CD4-positive, alpha-beta T cell treated with Interleukin-10 for 1 hour (primary cell): Measurements from ENCODE around the gene TRABD2B.

Experiments
- DNase-seq: peaks from one replicate; pipeline ENCODE4 v3.0.0-alpha.2; 2020

Gene TRABD2B

DNA sequence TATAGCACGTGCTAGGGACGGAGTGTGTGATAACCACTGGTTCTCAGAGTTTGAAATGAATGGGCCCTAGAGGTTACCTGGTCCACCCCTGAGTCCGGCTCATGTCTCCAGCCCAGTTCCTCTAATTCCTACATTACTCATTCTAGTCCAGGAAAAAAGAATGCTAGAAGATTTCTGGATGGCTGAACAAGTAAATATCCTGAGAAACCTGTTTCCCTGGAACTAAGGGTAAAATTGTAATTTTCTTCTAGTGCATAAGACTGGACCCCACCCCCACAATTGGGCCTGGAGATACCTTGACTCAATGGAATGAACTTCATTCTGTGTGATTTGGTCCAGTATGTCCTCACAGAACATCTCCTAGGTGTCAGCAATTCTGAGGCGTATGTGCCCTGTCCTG, 208.4 kb downstream of the TRABD2B start:
- no peak for DNase-seq

- DNase-seq = no peak
Observed at GRCh38 chr1:47787560-47787959, 209.6 kb downstream of the TRABD2B start.

DNA sequence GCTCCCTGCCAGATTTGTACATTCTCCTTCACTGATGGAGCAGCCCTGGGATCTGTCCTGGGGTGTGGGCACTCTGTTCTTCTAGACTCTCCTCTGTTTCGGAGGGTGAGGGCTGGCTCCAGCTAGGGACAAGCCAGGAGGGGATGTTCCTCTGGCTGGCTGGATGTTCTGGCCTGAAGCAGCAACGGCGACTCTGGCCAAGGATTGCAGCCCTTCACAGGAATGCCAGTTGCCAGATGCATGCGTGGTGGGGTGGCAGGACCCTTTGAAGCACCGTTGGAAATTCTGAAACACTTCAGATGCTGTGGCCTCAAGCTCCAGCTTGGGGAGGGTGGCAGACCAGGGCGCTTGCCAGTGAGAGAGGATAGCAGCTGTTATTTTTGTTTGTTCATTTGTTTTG, 210.9 kb downstream of the TRABD2B start:
- DNase-seq = no peak

DNA sequence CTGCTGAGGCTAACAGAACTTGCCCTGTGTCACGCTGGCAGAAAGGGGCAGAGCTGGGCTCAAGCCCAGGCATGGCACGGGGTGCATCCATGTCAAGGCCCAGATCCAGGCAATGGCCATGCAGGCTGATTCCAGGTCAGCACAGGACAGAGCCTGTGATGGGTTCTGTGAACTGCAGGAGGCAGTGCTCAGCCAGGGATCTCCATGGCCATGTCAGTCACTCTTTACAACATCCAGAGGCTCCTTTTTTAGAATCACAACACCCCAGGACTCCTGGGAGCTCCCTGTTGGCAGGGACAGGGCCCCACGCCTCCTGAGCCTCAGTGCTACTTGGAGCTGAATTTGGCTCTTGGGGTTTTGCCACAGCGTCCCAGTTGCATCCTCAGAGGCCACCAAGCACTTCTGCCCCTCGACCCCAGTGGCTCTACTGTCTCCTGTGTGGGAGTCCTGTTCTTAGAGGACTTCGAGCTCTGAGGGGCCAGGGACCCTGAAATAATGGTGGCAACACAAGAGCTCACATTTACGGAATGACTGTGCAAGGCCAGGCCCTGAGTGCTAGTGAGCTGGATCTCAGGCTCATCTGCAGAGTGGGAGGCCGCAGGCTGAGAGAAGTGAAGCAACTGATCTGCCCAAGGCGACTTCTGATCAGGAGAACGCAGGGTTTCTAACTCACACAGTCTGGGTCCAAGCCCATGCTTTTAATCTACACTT, 211.5 kb downstream of the TRABD2B start:
- DNase-seq = no peak

DNA sequence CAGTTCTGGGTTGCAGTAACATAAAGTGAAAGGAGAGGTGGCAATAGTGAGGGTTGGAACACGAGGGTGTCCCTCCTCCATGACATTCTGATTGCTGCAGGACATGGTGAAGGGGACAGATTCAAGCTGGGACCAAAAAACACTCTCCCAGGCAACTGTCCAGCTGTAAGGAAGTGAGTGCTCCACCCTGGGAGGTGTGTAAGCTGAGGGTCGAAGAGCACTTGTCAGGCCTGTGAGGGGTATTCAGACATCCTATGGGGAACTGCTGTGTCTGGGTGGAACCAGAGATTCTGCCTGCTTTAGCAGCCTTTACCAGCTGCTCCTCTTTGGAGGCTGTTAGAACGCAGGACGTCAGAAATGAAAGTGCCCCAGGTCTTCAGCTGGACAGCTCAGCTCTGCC, 212.1 kb downstream of the TRABD2B start:
- DNase-seq = no peak

- DNase-seq = no peak
Observed at GRCh38 chr1:47784497-47784822, 212.7 kb downstream of the TRABD2B start.

DNA sequence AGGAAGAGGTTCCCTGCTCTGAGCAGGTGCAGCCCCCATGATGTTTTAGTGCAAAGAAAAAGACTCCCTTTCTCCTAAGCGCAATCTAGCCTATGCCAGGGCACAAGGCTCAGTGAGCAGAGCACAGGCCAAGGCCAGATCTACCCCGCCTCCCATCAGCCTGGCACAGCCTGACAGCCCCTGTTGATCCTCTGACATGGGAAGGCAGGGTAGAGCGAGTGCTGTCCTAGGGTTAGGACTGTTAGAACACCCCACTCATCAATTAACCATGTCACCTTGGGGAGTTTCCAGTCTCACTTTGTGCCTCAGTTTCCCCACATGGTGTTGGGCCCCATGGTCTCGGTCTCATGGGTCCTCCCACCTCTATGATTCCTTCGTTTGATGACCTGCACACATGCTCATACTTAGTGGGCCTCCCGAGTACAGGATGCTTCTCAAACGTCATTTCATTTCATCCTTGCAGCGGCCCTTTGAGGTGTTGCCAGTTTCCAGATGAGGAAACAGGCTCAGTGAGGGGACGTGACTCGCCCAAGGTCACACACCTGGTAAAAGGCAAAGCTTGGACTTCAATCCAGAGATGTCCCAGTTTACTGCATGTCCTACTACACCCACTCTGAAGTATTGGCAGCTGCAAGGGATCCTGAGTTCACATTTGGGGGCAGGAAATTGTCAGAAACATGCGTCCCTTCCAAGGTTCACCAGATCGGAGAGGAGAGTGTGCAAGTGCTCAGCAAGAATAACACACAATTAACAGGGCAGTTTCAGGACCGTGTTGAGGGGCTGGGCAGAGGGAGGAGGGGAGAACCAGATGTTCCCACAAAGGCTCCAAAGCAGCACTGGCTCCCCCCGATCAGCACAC, 213.3 kb downstream of the TRABD2B start:
- no peak for DNase-seq

GRCh38 chr1:47782414-47783166, 214.6 kb downstream of the TRABD2B start:
- no peak for DNase-seq

- DNase-seq = no peak
Observed at GRCh38 chr1:47781171-47781959, 215.8 kb downstream of the TRABD2B start.

DNA sequence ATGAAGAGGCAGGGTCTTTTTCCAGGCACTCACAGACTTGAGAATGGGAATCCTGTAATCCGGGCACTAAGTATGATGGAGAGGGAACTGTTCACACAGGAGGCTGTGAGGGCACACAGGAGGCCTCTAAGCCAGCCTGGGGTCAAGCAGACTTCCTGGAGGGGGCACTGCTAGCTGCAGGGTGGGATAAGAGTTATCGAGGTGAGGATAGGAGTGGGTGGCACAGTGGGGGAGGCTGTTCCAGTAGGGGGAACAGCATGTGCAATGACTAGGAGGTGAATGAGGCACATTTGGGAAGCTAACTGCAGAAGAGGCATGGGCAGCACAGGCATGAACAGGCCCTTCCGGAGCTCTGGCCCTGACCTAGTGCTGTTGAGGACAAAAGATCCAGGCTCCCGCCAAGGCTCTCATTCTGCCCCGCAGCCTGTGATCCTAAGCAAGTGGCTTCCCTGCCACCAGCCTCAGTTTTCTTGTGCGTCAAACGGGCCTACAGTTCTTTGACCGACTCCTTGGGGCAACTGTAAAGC, 216.7 kb downstream of the TRABD2B start:
- no peak for DNase-seq

DNA sequence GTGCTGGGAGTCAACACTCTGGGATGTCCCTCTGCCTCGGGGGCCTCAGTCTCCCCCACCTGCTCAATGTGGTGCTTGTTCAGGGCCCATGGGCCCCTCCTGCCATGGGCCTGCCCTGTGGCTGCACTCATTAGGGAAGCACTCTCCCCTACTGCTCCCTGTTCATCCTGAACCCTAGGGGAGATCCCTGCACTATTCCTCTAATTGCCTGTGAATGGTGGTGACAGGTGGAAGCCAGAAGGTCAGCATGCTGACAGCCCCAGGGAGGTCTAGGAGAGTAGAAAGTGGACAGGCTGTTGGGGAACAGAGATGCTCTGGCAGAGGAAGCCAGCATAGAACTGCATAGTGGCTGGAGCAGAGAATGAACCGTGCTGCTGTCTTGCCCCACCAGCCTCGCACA, 217.6 kb downstream of the TRABD2B start:
- DNase-seq = no peak

DNA sequence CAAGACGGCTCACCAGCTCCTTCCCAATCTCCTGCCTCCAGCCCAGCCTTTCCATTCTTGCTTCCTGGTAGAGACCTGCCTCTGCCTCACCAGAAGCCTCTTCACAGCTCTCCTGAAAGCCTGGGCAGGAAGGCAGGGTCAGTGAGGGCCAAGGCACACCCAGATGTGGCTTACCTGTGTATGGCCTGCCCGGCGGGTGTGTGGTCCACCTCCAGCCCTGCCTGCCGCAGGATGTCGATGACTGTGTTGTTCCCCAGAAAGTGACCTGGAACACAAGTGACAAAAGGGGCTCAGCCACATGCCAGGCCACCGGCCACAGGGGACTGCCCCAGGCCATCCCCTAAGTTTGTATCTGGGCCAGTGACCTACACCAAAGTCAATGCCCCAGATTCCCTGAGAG, 218.9 kb downstream of the TRABD2B start:
- DNase-seq = no peak

DNA sequence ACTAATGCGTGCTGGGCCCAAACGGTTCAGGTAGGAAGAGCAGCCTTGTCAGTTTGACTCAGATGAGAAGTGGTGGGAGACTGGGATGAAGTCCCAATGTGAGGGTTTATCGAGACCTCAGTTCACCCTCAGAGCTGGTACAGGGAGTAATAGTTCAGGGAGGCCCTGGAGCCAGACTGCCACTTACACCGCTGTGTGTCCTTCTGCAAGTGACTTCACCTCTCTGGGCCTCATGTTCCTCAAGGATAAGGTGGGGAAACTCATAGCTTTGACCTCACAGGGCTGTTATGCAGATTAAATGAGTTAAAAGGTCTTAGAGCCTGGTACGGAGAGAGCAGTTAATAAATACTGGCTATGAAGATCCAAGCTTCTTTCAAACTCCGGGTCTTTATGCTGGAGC, 219.9 kb downstream of the TRABD2B start:
- no peak for DNase-seq

DNA sequence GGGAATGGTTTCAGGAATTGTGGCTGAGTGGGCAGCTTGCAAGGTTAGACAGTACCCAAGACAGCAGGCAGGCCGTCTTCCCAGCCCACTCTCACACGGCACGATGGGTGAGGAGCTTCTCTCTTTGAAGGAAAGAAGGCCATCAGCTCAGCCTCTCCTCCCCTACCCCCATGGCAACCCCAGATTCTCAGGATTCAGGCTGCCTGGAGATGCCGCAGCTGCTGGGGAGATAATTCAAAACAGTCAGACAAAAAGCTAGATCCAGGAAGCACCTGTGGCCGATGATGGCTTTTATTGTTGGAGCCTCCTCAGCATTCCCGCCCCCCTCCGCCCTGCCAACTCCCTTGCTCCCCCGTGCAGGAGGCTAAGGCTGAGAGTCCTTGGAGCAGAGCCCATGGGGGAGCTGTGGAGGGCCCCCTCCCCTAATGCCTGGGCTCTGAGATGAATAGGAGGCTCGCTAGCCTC, 220.5 kb downstream of the TRABD2B start:
- no peak for DNase-seq

GRCh38 chr1:47774986-47775834, 222.0 kb downstream of the TRABD2B start:
- DNase-seq = no peak

GRCh38 chr1:47772960-47773682, 224.1 kb downstream of the TRABD2B start:
- DNase-seq = no peak

DNA sequence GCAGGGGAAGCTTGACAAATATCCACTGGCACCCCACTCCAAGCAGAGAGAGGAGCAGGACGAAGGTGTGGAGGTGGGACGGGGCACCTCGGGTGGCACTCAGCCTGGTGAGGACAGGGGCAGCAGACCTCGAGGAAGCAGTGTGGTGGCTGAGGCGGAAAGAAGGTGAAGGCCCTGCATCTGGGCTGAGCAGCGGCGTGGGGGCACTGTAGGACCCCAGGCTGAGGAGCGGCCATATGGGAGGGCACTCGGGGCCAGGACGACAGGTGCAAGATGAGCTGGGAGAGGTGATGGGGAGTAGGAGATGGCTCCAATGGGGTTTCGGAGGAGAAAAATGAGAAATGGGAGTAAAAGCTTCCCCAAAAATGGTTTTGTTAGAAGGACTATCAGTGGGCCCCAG, 224.9 kb downstream of the TRABD2B start:
- no peak for DNase-seq

DNA sequence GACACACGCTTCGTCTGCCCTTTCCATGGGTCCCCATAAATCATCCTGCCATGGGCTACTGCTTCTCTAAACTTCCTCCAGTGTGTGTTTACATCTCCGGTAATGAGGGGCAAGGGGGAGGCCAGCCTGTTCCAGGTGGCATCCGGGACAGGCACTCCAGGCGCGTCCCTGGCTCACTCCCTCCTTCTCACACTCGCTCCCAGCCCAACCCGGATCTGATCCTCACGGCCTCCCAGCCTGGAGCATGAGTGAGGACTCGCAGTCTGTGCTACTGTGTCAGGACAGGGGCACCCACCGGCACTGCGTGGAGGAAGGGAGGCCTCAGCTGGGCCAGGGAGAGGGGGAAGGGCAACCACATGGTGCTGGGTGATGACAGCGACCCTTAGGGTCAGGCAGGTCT, 225.4 kb downstream of the TRABD2B start:
- no peak for DNase-seq

DNA sequence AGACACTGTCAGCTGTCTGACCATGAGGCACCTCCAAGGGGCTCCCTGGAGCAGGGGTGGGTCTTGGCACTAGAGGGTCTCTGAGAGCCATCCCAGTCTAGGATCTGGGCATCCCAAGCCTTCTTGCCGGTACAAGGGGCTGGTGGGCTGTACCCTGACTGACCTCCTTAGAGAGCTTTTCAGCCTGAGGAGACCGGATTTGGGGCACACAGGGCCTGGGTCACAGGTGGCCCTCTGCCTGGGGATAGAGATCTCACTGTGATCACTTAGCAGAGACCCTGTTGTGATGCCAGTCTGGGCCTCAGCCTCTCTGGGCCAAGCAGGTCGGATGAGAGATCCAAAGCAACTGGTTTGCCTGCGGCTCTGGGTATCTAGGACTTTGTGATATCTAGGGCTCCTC, 227.2 kb downstream of the TRABD2B start:
- DNase-seq = no peak

DNA sequence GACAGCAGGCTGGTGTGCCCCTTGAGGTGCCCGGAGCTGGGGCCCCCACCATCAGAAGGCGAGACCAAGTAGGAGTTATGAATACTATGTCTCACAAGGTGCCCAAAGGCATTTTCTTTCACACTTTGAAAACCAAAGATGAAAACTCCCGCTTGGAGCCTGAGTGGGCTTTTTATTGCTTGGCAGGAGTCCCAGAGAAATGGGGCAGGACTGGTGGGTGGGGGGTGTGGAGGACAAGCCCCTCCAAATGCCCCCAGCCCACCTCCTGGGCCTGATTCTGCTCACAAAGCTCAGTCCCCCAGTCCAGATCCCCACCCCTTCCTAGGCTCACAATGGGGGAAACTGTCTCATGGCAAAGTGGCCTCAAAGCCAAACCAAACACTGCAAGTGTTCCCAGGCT, 227.9 kb downstream of the TRABD2B start:
- DNase-seq = no peak

DNA sequence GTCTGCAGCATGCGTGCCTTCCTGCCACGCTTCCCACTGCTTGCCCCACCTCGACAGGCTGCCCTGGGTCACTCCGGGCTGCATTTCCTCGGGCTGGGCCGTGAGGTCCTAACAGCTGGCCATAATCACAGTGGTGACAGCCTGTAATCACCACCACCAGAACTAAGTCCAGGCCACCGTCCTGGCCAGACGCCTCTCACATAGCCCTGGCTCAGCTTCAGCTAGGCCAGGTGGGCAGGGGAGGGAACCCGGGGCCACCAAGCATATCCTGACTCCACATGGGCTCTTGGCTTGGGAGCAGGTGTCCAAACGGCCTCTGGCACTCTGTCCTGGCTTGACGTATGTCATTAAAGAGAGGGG, 229.5 kb downstream of the TRABD2B start:
- no peak for DNase-seq
